ENCODE data around the gene ARPC5. TPM values are rescaled to one million over a fixed set of nuclear protein-coding genes. Genes with fewer than 3 reads are reported as not detected.
A peak's percentile ranks its signal among the peaks of the same experiment; 100 is the strongest.

The ARPC5 gene
- total RNA-seq, 4 donors from 2014 or later = 10.8 to 14.6 (median 13.0) TPM

DNA sequence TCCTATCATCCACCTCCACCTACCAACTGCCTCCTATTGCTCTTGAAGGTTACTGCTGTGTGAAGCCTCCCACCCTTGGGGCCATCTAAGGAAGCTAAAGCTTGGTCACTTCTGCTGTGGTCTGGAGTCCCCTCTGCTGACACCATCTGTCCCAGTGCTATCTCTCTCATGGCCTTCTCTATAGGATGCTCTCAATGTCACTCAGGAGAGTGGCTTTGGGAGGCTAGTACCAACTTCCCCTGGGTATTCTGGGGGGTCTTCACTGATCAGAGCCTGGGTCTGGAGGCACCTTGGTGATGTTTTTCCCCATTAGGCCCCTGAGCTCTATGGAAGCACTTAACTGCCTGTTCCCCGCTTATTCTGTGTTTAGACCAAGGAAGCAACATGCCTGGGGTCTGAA lies 33.1 kb downstream of the ARPC5 start:
- no peaks in the 10 kb centered on the region for H3K27me3 ChIP-seq
- in situ Hi-C loops (cut with MboI; ENCODE audit: low sequenced_read_pairs in 4 of 4) (loop anchor here in 2 of 4 donors (25.0 kb wide), 2 partner anchors 140 to 315 kb away; partner anchors contain the start of gene SMG7 (in 1 of the 2)), intact Hi-C loops (cut with DNase I; ENCODE audit: low total_unique reads) (no loop called here)
- H3K27ac ChIP-seq = no peak overlapping the region
- TF ChIP-seq, protein P1, sequence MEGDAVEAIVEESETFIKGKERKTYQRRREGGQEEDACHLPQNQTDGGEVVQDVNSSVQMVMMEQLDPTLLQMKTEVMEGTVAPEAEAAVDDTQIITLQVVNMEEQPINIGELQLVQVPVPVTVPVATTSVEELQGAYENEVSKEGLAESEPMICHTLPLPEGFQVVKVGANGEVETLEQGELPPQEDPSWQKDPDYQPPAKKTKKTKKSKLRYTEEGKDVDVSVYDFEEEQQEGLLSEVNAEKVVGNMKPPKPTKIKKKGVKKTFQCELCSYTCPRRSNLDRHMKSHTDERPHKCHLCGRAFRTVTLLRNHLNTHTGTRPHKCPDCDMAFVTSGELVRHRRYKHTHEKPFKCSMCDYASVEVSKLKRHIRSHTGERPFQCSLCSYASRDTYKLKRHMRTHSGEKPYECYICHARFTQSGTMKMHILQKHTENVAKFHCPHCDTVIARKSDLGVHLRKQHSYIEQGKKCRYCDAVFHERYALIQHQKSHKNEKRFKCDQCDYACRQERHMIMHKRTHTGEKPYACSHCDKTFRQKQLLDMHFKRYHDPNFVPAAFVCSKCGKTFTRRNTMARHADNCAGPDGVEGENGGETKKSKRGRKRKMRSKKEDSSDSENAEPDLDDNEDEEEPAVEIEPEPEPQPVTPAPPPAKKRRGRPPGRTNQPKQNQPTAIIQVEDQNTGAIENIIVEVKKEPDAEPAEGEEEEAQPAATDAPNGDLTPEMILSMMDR (IDR thresholded peaks at IDR 0.05 in 4 of 5, conservative IDR thresholded peaks at IDR 0.05 in 1 of 5) = no peak
- no peak for TF ChIP-seq POLR2A (IDR thresholded peaks at IDR 0.05)
- H3K36me3 ChIP-seq = no peaks in the 10 kb centered on the region
- H3K4me3 ChIP-seq = no peak overlapping the region
- H3K4me1 ChIP-seq = no peaks in the 10 kb centered on the region
- ATAC-seq (no peak), DNase-seq (no peak)
- no peaks in the 10 kb centered on the region for H3K9me3 ChIP-seq

DNA sequence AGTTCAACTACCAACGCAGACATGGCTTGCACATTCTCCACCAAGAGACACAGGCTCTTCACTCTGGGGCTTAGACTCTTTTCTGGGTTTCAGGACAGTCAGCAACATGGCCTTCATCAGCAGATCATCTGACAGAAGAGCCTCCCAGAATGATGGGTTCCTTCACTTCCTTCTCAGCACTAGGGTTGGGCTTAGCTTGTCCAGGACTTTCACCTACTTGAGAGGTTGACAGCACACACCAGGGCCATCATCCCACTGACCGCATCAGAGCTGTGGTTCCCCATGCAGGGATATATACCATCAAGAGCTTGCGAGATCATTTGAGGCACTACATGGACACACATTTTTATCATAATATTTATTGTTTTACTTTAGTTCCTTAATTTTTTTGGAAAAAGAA lies 34.9 kb downstream of the ARPC5 start:
- no peaks in the 10 kb centered on the region for H3K9me3 ChIP-seq
- H3K4me3 ChIP-seq = no peak overlapping the region
- TF ChIP-seq POLR2A (IDR thresholded peaks at IDR 0.05) = no peak
- TF ChIP-seq, protein P1 (IDR thresholded peaks at IDR 0.05 in 4 of 5, conservative IDR thresholded peaks at IDR 0.05 in 1 of 5) = no peak
- in situ Hi-C loops (cut with MboI; ENCODE audit: low sequenced_read_pairs in 4 of 4) (loop anchor here in 2 of 4 donors (25.0 kb wide), 2 partner anchors 138 to 313 kb away; partner anchors contain the start of gene SMG7 (in 1 of the 2)), intact Hi-C loops (cut with DNase I; ENCODE audit: low total_unique reads) (no loop called here)
- no peak for ATAC-seq
- no peaks in the 10 kb centered on the region for H3K27me3 ChIP-seq
- no peak for DNase-seq
- H3K27ac ChIP-seq = no peak overlapping the region
- H3K36me3 ChIP-seq = no peaks in the 10 kb centered on the region
- H3K4me1 ChIP-seq = no peaks in the 10 kb centered on the region

DNA sequence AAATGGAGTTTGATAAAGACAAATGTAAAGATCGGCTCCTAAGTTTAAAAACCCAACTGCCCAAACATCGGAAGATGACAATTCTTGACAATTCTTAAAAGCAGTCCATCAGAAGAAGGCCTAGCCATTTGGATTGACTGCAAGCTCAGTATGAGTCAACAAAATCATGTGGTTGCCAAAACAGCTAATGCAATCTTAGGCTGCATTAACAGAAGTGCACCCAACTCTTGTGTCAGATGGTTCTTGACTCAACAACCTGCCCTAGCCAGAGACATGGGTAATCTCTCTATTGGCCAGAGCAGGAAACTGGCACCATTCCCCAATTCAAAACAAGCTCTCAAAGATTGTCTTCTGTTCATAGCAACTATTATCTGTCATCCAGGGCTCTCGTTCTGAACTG lies 35.4 kb downstream of the ARPC5 start:
- Histone ChIP-seq H3K4me1 (no peaks in the 10 kb centered on the region), H3K27ac (no peak overlapping the region), H3K27me3 (no peaks in the 10 kb centered on the region), H3K36me3 (no peaks in the 10 kb centered on the region), H3K4me3 (no peak overlapping the region), H3K9me3 (no peaks in the 10 kb centered on the region)
- ATAC-seq (peak; percentile 76 to 83), DNase-seq (peak; percentile 31 to 58)
- TF ChIP-seq, protein P1 (IDR thresholded peaks at IDR 0.05 in 4 of 5, conservative IDR thresholded peaks at IDR 0.05 in 1 of 5) = no peak
- TF ChIP-seq POLR2A (IDR thresholded peaks at IDR 0.05) = no peak
- intact Hi-C loops (cut with DNase I; ENCODE audit: low total_unique reads) (no loop called here), in situ Hi-C loops (cut with MboI; ENCODE audit: low sequenced_read_pairs in 4 of 4) (loop anchor here in 2 of 4 donors (25.0 kb wide), 2 partner anchors 138 to 313 kb away; partner anchors contain the start of gene SMG7 (in 1 of the 2))

DNA sequence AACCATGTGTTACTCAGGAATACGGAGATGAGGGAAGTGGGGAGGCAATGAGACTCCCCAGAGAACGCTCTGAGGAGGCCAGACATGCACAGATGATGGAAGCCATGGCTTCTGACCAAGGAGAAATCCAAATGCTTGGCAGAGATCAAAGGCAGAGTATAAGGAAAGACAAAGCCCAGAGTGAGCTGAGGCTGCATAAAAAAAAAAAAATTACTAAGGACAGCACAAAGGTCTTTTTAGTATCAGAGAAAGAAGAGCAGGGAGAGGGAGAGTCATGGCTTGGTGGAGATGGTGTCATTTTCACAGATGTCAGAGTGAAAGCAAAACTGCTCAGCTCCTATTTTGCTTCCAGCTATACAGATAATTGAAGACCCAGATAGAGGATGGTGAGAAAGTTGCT lies 37.2 kb downstream of the ARPC5 start:
- intact Hi-C loops (cut with DNase I; ENCODE audit: low total_unique reads) (no loop called here), in situ Hi-C loops (cut with MboI; ENCODE audit: low sequenced_read_pairs in 4 of 4) (no loop called here)
- no peak for DNase-seq
- Histone ChIP-seq H3K36me3 (no peaks in the 10 kb centered on the region), H3K4me1 (no peaks in the 10 kb centered on the region), H3K27ac (peak overlapping the region in 1 of 4 donors; percentile 4), H3K9me3 (no peaks in the 10 kb centered on the region), H3K4me3 (no peak overlapping the region), H3K27me3 (no peaks in the 10 kb centered on the region)
- no peak for ATAC-seq
- TF ChIP-seq, protein P1 (IDR thresholded peaks at IDR 0.05 in 4 of 5, conservative IDR thresholded peaks at IDR 0.05 in 1 of 5) = no peak
- no peak for TF ChIP-seq POLR2A (IDR thresholded peaks at IDR 0.05)

Measured in gastrocnemius medialis (tissue), 4 donors.